Uterus (tissue), 4 donors: Measurements from ENCODE around the gene TRMO. TPM values are rescaled to one million over a fixed set of nuclear protein-coding genes. Genes with fewer than 3 reads are reported as not detected.
"Not testable (repeated sequence)": the region's sequence is repeated elsewhere in the genome, so short reads cannot be mapped to it uniquely, and the experiment has no call there.

ENCODE experiments used
- DNase-seq, 2 donors: peaks; one replicate each; pipeline ENCODE4 v3.0.0-alpha.2; 2019 to 2020
- H3K27ac ChIP-seq, 2 donors: fragments of 200-600 bp; sonication (generic); 1 replicate in 1 of 2; 2 replicates in 1 of 2; pipeline ENCODE4 v1.5.1; 2016 to 2018
- H3K27me3 ChIP-seq, 2 donors: fragments of 200-600 bp; sonication (generic); one replicate each; pipeline ENCODE4 v1.5.1; 2018 to 2019; ENCODE audit warnings: control low read depth in 1 of 2
- H3K36me3 ChIP-seq, 2 donors: fragments of 200-600 bp; sonication (generic); one replicate each; pipeline ENCODE4 v1.5.1; 2019; ENCODE audit warnings: control low read depth in 1 of 2
- H3K4me1 ChIP-seq, 2 donors: fragments of 200-600 bp; sonication (generic); one replicate each; pipeline ENCODE4 v1.5.1; 2018 to 2019; ENCODE audit warnings: control low read depth in 1 of 2
- H3K4me3 ChIP-seq, 2 donors: fragments of 200-600 bp; sonication (generic); 1 replicate in 1 of 2; 2 replicates in 1 of 2; pipeline ENCODE4 v1.5.1; 2018 to 2019; ENCODE audit warnings: mild to moderate bottlenecking in 1 of 2
- H3K9me3 ChIP-seq, 2 donors: fragments of 200-600 bp; sonication (generic); one replicate each; pipeline ENCODE4 v1.5.1; 2019; ENCODE audit warnings: control low read depth in 1 of 2
- CTCF ChIP-seq, 4 experiments: fragments of 200-600 bp in 2 of 4; fragments of 450-650 bp in 2 of 4; sonication (generic) in 2 of 4; IDR thresholded peaks; one replicate each; pipeline ENCODE4 v1.5.1; 2016 to 2019; ENCODE audit warnings: antibody characterized with exemption in 4 of 4, mild to moderate bottlenecking in 2 of 4, moderate library complexity in 1 of 4
- POLR2A ChIP-seq, 2 donors: fragments of 450-650 bp; IDR thresholded peaks; one replicate each; pipeline ENCODE4 v1.6.1; 2016; ENCODE audit warnings: antibody characterized with exemption in 2 of 2, mild to moderate bottlenecking in 1 of 2, moderate library complexity in 1 of 2
- intact Hi-C: fragments of 100-400 bp; cut with DNase I; formaldehyde crosslinking; loops from one replicate; pipeline ENCODE4 v1.15.1; 2023; ENCODE audit warnings: low total_unique reads
- total RNA-seq, 4 donors: library from RNA; depleted of rRNA in 3 of 4; stranded (reverse); fragments of >200 nt in 3 of 4; gene quantifications; one replicate each; pipeline versions ENCODE4 v1.1.0 to v1.2.4, GENCODE V29; 2014 to 2023
- donor health status: DM: yes; HTN: yes; CAD: no.

TRMO gene
- total RNA-seq, 4 donors from 2014 or later = 14.1 to 32.6 (median 19.7) TPM

- intact Hi-C loops = no loop called here
- DNase-seq = no peak
- H3K27me3 ChIP-seq = no peaks in the 10 kb centered on the region
- no peak overlapping the region for H3K27ac ChIP-seq
- no peaks in the 10 kb centered on the region for H3K9me3 ChIP-seq
- no peaks in the 10 kb centered on the region for H3K36me3 ChIP-seq
- no peaks in the 10 kb centered on the region for H3K4me1 ChIP-seq
- TF ChIP-seq POLR2A (IDR thresholded peaks at IDR 0.05) = no peak
- no peak for TF ChIP-seq CTCF (IDR thresholded peaks at IDR 0.05)
- H3K4me3 ChIP-seq = no peak overlapping the region
Measured at GRCh38 chr9:97963232-97963631, 40.9 kb upstream of the TRMO start.

GRCh38 chr9:97962575-97962974, 40.3 kb upstream of the TRMO start:
- Histone ChIP-seq H3K27ac (no peak overlapping the region), H3K36me3 (no peaks in the 10 kb centered on the region), H3K27me3 (no peaks in the 10 kb centered on the region), H3K4me3 (no peak overlapping the region), H3K4me1 (no peaks in the 10 kb centered on the region), H3K9me3 (no peaks in the 10 kb centered on the region)
- no peak for DNase-seq
- TF ChIP-seq CTCF (IDR thresholded peaks at IDR 0.05) (no peak), POLR2A (IDR thresholded peaks at IDR 0.05) (no peak)
- intact Hi-C loops = no loop called here

GRCh38 chr9:97962136-97962535, 39.8 kb upstream of the TRMO start:
- no peak overlapping the region for H3K27ac ChIP-seq
- no peaks in the 10 kb centered on the region for H3K27me3 ChIP-seq
- no peak for TF ChIP-seq POLR2A (IDR thresholded peaks at IDR 0.05)
- no peak for TF ChIP-seq CTCF (IDR thresholded peaks at IDR 0.05)
- no peaks in the 10 kb centered on the region for H3K36me3 ChIP-seq
- H3K4me3 ChIP-seq = no peak overlapping the region
- intact Hi-C loops = no loop called here
- H3K9me3 ChIP-seq = no peaks in the 10 kb centered on the region
- DNase-seq = no peak
- no peaks in the 10 kb centered on the region for H3K4me1 ChIP-seq

GRCh38 chr9:97961361-97961760, 39.1 kb upstream of the TRMO start:
- Histone ChIP-seq H3K36me3 (no peaks in the 10 kb centered on the region), H3K4me3 (no peak overlapping the region), H3K27me3 (no peaks in the 10 kb centered on the region), H3K4me1 (no peaks in the 10 kb centered on the region), H3K9me3 (no peaks in the 10 kb centered on the region), H3K27ac (no peak overlapping the region)
- no peak for DNase-seq
- TF ChIP-seq CTCF (IDR thresholded peaks at IDR 0.05) (no peak), POLR2A (IDR thresholded peaks at IDR 0.05) (no peak)
- intact Hi-C loops = no loop called here

GRCh38 chr9:97960678-97961328, 38.5 kb upstream of the TRMO start:
- H3K27me3 ChIP-seq, DNase-seq, H3K4me3 ChIP-seq, H3K27ac ChIP-seq, H3K9me3 ChIP-seq, intact Hi-C loops, H3K4me1 ChIP-seq, H3K36me3 ChIP-seq: not testable (repeated sequence)

GRCh38 chr9:97959585-97959984, 37.3 kb upstream of the TRMO start:
- H3K9me3 ChIP-seq = no peaks in the 10 kb centered on the region
- no peak for DNase-seq
- no peaks in the 10 kb centered on the region for H3K4me1 ChIP-seq
- TF ChIP-seq POLR2A (IDR thresholded peaks at IDR 0.05) (no peak), CTCF (IDR thresholded peaks at IDR 0.05) (no peak)
- H3K27me3 ChIP-seq = no peaks in the 10 kb centered on the region
- no peak overlapping the region for H3K4me3 ChIP-seq
- no peaks in the 10 kb centered on the region for H3K36me3 ChIP-seq
- H3K27ac ChIP-seq = no peak overlapping the region
- intact Hi-C loops = no loop called here
